Vagina (tissue), 2 donors: ENCODE results near the gene TP53I13.
A peak's percentile ranks its signal among the peaks of the same experiment; 100 is the strongest.

Source experiments
- POLR2A ChIP-seq, 2 donors: fragments of 450-650 bp; IDR thresholded peaks; one replicate each; pipeline ENCODE4 v1.6.1; 2017; ENCODE audit warnings: antibody characterized with exemption in 2 of 2, mild to moderate bottlenecking in 2 of 2, moderate library complexity in 2 of 2
- POLR2AphosphoS5 ChIP-seq, 2 donors: sonication (generic); formaldehyde crosslinking; IDR thresholded peaks; one replicate each; pipeline ENCODE4 v1.9.0; 2017; ENCODE audit warnings: antibody characterized with exemption in 2 of 2, mild to moderate bottlenecking in 2 of 2, low read depth in 1 of 2; ENCODE audit not compliant: insufficient read depth in 1 of 2
- TF ChIP-seq, protein P1 (sequence below), 3 experiments: fragments of 450-650 bp in 2 of 3; fragments of 200-600 bp in 1 of 3; sonication (generic) in 1 of 3; IDR thresholded peaks; one replicate each; pipeline ENCODE4 v1.5.1; 2017 to 2019; ENCODE audit warnings: antibody characterized with exemption in 3 of 3, mild to moderate bottlenecking in 2 of 3, moderate library complexity in 2 of 3

DNA sequence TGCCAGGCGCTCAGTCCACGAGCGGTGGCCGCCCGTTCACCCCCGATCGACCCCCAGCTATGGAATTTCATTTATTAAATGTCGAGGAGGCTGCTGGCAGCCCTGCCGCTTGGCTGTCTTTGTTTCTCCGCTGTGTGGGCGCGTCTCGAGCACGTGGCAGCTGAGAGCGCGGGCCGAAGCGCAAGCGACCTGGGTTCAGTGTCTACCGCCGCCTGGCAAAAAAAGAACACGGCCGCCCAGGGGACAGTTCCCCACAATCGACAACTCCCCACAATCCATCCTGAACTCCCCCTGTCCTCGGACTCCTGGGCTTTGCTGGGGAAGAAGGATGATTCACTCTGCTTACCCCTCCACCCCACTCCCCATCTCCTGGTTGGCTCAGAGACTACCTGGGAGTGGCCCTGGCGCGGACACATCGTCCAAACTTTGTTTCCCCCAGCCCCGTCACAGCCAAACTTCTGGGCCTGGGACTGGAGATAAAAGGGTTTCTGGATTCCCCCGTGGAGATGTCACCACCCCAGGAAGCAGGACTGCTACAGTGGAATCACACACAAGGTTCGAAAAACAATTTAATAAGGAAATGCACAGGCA, 22.7 kb downstream of the TP53I13 start:
- TF ChIP-seq, protein P1, sequence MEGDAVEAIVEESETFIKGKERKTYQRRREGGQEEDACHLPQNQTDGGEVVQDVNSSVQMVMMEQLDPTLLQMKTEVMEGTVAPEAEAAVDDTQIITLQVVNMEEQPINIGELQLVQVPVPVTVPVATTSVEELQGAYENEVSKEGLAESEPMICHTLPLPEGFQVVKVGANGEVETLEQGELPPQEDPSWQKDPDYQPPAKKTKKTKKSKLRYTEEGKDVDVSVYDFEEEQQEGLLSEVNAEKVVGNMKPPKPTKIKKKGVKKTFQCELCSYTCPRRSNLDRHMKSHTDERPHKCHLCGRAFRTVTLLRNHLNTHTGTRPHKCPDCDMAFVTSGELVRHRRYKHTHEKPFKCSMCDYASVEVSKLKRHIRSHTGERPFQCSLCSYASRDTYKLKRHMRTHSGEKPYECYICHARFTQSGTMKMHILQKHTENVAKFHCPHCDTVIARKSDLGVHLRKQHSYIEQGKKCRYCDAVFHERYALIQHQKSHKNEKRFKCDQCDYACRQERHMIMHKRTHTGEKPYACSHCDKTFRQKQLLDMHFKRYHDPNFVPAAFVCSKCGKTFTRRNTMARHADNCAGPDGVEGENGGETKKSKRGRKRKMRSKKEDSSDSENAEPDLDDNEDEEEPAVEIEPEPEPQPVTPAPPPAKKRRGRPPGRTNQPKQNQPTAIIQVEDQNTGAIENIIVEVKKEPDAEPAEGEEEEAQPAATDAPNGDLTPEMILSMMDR (IDR thresholded peaks at IDR 0.05): no peak
- TF ChIP-seq POLR2AphosphoS5 (IDR thresholded peaks at IDR 0.05; ENCODE audit: insufficient read depth in 1 of 2, low read depth in 1 of 2): no peak
- TF ChIP-seq POLR2A (IDR thresholded peaks at IDR 0.05): peak in 1 of 2 donors; percentile 16
